Activated CD8-positive, alpha-beta memory T cell treated with anti-CD3 and anti-CD28 coated beads, Interleukin-2, amount 50 U/mL, for 24 hours (primary cell): ENCODE data around the gene TAGLN2.

Source experiments
- DNase-seq: peaks from one replicate; pipeline ENCODE4 v3.0.0-alpha.2; 2020; ENCODE audit errors: extremely low read depth

Gene TAGLN2

GRCh38 chr1:159935719-159936272 lies 10.5 kb upstream of the TAGLN2 start:
- DNase-seq = no peak

- no peak for DNase-seq
Observed at GRCh38 chr1:159935305-159935704, 10.0 kb upstream of the TAGLN2 start.

- DNase-seq = no peak
Observed at GRCh38 chr1:159934136-159935039, 9.1 kb upstream of the TAGLN2 start.

GRCh38 chr1:159933347-159933746 lies 8.0 kb upstream of the TAGLN2 start:
- no peak for DNase-seq

- no peak for DNase-seq
Observed at GRCh38 chr1:159932296-159933285, 7.3 kb upstream of the TAGLN2 start.

GRCh38 chr1:159931795-159932173 lies 6.5 kb upstream of the TAGLN2 start:
- DNase-seq = no peak

- DNase-seq = no peak
Observed at GRCh38 chr1:159931101-159931794, 5.9 kb upstream of the TAGLN2 start.

DNA sequence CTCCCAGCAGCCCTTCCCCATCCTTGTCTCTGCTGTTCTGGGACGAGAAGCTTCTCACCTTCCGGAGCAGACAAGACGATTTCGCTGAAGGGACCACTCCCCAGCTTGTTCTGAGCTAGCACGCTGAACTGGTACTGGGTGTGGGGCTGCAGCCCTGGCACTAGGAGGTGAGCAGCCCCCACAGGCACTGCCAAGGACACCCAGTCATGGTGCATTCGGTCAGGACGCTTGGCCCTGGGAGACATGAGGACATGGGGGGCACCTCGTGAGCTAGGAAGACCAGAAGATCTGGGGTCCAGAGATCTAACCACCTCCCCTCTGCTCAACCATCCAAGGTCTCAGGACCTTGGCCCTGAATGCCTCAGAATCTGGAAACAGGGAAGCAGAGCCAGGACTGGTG lies 5.3 kb upstream of the TAGLN2 start:
- no peak for DNase-seq

DNA sequence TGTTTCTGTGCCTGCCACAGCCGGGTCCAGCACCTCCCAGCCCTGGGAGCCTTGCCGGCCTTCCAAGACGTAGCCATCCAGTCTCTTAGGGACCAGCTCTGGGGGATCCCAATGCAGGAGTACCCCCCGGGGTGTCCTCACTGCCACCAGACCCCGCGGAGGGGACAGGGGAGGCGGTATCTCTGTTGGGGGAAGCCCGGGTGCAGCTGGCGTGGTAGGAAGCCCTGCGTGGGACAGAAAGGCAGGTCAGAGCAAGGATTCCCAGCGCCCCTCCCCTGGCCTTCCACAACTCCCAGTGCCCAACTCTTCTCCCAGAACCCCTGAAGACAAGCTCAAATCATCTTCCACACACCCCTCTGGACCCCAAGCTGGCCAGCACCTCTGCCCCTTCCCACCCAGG lies 4.9 kb upstream of the TAGLN2 start:
- DNase-seq = no peak

GRCh38 chr1:159929155-159930051 lies 4.1 kb upstream of the TAGLN2 start:
- no peak for DNase-seq

GRCh38 chr1:159928491-159929050 lies 3.3 kb upstream of the TAGLN2 start:
- DNase-seq = no peak

GRCh38 chr1:159927849-159928431 lies 2.6 kb upstream of the TAGLN2 start:
- DNase-seq = no peak

GRCh38 chr1:159927211-159927848 lies 2.0 kb upstream of the TAGLN2 start:
- no peak for DNase-seq

GRCh38 chr1:159925719-159926078 lies 392 bp upstream of the TAGLN2 start:
- no peak for DNase-seq

- DNase-seq = no peak
Observed at GRCh38 chr1:159924025-159924790, 1.1 kb downstream of the TAGLN2 start.

- DNase-seq = no peak
Observed at GRCh38 chr1:159923203-159924024, 1.9 kb downstream of the TAGLN2 start.

DNA sequence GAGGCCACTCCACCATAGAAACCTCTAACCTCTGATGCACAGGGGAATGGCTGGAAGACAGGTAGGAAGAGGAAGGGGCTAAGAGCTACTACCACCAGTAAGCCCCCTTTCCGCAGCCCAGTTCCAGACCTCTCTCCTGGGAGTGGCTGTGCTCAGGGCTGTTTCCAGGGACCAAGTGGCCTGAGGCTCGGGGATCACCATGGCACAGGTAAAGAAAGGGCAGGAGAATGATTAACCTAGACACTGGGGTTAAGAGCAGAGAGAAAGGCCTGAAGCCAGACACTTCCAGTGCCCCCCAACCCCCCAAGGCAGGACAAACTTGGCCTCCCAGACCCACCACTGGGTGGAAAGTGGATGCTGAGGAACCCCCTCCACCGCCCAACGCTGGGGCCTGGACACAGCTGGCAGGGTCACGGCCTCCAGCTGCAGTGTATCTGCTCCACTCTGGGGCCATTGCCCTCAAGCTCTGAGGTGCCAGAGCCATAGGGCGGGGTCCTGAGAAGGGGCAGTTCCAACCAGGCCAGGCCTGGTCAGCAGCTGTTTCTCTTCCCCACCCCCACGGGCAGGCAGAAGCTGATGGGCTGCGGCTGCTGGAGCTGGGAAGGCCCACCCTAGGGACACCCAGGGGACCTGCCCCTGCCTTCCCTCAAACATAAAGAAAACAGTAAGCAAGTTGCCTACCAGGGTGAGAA lies 2.6 kb downstream of the TAGLN2 start:
- DNase-seq = no peak
